SK-MEL-5 (cell line): ENCODE data around the gene CCDC171. TPM values are rescaled to one million over a fixed set of nuclear protein-coding genes. Genes with fewer than 3 reads are reported as not detected.
A peak's percentile ranks its signal among the peaks of the same experiment; 100 is the strongest.

Experiments used
- DNase-seq: peaks from one replicate; pipeline ENCODE4 v3.0.0-alpha.2; 2016; ENCODE audit warnings: low read depth, low spot score
- in situ Hi-C: cut with HindIII; loops from 2 replicates; pipeline ENCODE4 v1.10.0; 2016; ENCODE audit warnings: low sequenced_read_pairs, high pct_unique_total_duplicates, low pct_unique_long_range_greater_than_20kb
- total RNA-seq: library from RNA; depleted of rRNA; stranded (reverse); fragments of >200 nt; shearing (Covaris generic); gene quantifications from 2 replicates; pipeline ENCODE4 v1.2.3, GENCODE V29; 2014

The CCDC171 gene
- total RNA-seq, 1 experiment from 2014 or later: 72.9 TPM

DNA sequence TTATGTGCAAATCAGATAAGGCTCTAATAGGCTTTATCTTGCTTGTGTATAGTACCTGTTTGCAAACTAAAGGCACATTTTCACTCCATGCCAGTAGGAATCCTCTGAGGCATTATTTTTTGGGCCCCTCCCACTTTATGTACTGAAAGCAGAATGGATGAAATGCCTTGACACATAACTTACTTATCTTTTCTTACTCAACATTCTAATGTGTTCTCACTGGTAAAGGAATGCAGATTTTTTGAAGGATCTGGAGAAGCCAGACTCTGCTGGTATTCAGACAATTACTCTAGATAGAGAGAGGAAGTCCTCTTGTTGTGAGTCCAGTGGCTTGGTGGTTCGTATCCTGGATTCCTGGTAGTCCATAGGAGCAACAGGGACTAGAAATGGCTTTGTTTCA lies 336.7 kb downstream of the CCDC171 start:
- in situ Hi-C loops: no loop called here
- DNase-seq: no peak

DNA sequence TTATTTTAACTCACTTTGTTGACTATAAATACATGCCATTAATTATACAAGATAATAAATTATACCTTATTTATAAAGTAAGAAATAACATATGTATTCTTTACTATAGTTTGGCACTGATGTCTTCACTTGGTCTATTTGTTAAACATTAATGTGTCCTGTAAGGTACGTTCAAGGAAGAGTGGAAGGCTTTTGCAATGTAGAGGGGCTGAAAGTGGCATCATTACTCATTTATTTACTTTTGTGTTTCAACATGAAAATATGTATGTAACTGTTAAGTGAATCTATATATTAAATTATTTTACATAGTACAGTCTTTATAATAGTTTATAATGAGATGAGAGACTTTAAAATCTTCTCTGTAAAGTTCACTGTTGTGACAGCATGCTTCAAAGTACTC lies 348.7 kb downstream of the CCDC171 start:
- no peak for DNase-seq
- in situ Hi-C loops: no loop called here

DNA sequence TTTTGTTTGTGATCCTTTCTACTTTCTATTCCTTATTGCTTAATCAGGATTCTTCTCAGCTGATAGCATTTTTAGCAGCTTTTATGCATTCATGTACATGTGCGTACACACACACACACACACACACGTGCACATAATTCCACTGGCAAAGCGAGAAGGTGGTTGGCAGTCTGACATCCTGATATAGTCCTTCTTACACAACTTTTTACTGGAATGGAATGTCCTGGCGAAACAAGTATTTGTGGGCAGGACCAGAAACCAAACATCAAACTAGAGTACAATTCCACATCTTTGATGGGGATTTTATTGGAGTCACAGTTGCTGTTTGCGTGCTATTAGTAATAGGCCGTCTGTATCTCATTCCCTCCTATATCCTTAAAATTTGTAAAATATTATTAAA lies 356.5 kb downstream of the CCDC171 start:
- no peak for DNase-seq
- in situ Hi-C loops: no loop called here

DNA sequence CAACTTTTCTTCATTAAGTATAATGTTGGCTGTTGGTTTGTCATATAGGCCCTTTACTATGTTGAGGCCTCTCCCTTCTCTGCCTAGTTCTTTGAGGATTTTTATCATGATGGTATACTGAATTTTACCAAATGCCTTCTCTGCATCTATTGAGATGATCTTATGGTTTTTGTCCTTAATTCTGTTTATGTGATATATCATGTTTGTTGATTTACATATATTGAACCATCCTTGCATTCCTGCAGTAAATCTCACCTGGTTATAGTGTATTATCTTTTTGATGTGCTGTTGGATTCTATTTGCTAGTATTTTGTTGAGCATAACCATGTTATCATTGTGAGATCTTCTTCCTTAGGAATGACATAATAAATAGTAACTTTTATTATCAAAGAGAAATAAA lies 362.9 kb downstream of the CCDC171 start:
- in situ Hi-C loops: no loop called here
- no peak for DNase-seq

DNA sequence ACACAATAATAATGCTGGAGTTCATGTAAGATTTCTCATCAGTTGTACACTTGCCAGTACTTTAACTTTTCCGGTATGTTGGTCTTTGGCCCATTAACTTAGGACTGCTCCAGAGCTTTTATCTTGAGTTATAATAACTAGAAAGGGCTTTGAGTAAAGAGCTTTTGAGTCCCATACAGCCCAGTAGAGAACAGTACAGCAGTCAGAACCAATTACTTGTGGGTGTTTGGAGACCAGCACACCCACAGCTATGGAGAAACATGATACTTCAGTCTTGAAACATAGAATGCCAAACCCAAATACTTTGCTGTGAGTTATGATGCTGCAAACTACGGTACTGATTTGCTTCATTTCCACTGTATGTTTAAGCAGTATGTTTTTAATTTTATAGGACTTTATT lies 374.3 kb downstream of the CCDC171 start:
- DNase-seq: no peak
- in situ Hi-C loops: no loop called here

DNA sequence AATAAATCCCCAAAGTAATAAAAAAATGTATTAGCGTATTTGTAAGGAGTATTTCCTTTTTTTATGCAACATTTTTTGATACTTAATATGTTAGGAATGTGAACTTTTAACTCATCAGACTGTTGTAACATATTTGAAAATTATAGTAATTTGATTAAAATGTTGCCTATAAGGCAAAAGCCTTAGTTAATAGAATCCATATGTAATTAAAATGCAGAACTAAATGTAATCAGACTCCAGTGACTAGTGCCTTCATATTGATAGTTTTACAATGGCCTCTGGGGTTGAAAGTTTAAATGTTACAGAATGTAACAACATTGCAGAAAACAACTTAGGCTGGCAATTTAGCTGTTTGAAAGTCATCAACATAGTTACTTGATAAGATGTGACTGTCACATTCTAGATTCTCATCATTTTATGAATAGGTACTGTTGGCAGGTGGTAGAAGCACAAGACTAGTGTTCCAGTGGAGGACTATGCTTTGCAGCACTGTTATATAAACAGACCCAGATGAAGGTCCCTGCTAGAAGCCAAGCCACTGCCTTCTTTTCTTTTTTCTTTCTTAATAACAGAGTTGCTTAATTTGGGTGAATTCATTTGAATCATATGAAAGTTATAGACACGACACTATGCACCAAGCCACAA lies 382.9 kb downstream of the CCDC171 start:
- DNase-seq: no peak
- in situ Hi-C loops: no loop called here

DNA sequence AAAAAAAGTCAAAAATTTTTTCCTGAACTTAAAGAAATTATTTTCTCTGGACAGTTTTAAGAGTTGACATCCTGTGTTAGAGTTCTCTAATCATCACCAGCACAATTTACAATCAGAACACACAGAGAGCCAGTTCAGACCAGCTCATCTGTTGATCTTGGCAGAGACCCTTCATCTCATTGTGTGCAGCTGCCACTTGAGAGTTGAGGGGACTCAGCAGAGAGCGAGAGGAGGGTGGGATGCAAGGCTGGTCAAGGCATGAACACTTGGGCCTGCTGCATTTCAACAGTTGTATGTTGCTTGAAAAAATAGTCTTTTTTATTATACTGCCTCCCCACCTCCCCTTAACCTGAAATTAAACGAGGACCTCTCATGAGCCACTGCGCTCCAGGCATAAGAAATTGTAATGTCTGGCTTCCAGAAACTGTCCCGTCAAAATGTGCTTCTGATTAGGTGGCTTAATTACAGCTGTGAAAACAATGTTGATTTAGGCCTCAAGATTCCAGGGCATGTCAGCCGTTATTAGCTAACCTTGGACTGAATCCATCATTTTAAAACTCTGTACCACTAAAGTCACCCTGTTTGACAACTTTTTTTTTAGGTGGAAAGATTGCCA lies 383.6 kb downstream of the CCDC171 start:
- in situ Hi-C loops: no loop called here

DNA sequence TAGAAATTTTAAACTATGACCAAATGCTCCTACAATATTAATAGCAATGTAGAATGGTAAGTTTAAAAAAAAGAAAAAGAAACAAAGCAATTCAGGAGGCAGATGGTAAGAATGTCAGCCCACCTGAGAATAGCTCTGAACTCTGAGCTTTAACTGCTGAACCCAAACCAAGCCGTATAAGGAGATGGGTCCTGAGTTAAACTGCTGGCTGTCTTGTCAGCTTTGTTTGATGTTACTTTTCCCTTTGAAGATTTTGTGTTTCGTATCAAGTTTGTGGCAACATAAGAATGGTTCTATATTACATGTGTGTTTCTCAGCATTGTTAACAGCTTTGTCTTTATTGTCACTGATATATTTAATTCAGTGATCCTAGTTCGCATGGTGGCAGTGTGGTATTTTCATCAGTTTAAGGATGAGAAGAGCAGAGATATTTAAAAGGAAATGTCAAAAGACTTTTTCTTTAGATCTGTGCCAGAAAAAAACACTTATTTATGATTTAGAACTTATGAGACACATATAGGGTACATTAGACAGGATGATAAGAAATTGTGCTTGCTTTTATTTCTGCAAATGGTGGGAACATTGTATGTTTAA lies 390.1 kb downstream of the CCDC171 start:
- DNase-seq: no peak
- in situ Hi-C loops: no loop called here

More for the DNA sequence above, 383.6 kb downstream of the CCDC171 start:
- DNase-seq: no peak

DNA sequence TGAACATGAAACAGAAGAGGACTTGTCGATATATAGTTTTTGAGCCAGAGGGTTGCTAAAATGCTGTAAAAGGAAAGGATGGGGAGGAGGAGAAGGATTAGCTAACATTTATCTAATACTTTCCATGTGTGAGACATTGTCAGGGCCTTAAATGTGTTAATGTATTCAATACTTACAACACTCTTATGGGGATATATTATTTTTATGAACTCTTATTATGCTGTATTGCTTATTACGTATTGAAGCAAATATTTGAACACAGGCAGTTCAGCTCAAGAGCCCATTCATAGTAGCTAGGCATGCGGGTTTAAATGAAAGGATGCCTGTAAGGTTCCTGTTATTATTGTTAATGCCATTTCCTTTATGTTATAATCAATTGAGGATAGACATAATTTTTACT lies 391.5 kb downstream of the CCDC171 start:
- no peak for DNase-seq
- in situ Hi-C loops: no loop called here

DNA sequence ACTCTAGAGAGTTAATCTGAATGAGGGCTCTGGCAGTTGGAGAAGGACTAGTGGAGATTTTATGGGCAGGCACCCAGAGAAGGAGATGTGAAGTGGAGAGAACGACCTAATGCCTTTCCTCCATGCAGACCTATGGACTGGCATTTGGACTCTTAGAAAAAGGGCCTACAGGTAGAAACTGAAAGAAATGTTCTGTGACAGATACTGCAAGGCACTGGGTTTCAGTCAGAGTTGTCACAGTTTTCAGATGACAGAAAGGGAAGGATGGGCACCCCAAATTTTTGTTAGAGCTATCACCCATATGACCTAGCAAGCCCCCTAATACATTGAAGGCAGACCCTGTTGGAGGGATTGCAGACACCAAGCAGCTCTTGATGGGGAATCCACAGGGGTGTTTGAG lies 406.8 kb downstream of the CCDC171 start:
- no peak for DNase-seq
- in situ Hi-C loops: no loop called here

DNA sequence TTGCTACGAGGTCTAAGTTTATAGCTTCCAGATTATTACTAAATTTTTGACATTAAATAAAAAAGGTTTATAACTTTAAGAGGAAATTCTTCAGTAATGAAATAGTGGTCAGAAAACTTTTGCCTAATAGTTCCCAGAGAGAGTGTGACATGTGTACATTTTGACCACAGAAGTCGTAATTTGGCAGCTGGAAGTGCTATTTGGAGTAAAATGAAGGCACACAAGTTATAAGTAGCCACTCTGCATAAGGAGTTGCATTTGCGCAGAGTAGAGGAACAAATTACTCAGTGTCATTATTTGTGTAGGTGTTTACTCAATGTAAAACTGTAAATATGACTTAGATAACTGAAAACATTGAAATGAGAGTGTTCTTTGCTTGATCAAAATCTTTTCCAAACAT lies 408.4 kb downstream of the CCDC171 start:
- in situ Hi-C loops: no loop called here
- no peak for DNase-seq

DNA sequence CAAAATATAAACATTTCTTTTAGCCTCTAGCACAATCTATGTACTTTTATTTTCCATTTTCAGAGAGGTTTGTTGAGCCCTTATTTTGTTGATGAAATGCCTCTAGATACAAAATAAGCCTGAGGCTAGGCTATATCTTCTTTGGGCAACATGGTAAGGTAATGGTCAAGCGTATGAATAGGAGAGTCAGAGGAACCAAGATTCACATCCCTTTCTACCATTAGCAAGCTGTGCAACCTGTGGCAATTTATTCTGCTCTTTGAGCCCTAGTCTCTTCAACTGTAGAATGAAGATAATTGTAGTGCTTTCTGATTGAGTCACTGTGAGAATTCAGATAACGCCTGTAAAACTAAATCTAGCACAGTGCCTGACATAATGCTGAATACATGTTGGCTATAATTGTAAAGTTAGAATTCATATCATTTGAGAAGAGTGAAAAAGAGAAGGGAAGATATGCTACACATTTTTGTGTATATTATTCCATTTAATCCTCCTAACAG lies 412.5 kb downstream of the CCDC171 start:
- no peak for DNase-seq
- in situ Hi-C loops: no loop called here

DNA sequence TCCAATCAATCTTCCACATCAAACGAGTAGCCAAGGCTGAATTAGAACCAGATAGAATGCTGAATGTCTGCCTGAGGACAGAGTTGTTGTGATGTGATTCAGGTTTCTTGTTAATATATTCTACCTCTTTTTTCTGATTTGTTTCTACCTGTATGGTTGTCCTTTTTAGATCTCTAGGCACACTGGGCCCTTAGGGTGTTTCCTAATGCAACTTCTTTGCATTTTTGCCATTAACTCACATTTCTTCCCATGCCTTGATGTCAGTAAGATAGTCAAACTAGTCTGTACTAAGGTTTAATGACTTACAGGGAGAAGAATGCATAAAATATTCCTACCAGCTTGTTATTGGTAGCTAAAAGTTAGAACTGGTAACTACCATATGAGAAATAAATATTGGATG lies 413.6 kb downstream of the CCDC171 start:
- in situ Hi-C loops: no loop called here
- DNase-seq: no peak

DNA sequence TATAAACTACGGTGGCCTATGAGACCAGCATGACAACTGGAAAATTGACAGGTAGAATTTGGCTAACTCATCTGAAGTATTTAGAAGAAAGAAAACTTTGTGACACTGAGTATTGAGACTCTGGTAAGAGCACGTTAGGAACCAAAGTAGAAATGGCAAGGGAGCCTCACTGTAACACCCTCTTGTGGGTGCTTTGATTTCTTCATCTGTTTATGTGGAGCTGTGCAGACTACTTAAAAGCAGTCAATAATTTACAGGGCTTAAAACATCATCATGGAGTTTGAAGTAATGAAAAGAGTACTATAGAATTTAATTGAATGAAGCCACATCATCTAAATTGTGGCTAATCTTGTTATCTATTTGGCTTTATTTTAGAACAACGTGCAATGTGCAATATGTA lies 414.2 kb downstream of the CCDC171 start:
- in situ Hi-C loops: no loop called here
- DNase-seq: peak; percentile 21

DNA sequence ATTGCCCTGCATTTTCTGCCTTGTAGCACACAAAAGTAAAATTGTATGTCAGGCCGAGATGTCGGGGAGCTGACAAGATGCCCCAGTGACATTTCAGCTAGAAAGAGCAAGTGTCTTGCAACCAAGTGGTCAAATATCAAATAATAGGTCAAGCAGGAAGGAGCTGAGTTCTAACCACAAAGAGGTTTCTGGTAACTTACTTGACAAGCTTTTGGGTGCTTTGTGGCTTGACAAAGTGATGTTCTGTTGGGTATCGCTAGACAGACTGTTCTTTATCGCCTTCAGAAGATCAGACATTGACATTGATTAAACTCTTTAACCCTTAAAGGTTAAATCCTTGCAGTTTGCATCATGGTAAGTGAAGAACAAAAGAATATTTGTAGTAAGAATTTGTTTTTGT lies 419.9 kb downstream of the CCDC171 start:
- in situ Hi-C loops: no loop called here
- DNase-seq: peak; percentile 90

DNA sequence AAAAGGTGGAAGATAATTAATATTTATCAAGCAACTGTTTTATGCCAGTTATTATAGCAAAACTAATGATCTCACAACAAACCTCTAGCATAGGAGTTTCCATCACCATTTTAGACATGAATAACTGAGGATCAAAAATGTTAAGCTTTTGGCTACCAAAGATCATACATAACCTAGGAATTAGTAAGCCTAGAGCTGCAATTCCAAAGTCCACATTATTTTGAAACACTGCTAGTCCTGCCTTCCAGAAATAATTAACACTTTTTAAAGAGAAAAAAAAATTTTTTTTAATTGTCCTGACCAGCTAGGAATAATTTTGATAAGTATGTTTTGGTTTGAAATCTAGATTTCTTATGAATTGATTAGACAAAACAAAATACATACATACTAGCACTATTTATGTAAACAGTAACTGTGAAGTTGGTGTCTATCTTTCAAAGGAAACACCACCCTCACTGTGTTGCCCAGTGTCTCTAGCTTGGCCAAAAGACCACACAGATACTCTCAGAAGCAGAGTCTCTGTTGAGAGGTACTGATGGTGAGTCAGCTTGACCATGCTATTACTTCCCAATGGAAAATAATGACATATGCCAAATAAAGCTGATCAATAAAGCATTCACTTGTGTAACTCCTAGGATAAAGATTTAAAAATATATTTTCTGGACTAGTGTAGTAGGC lies 422.4 kb downstream of the CCDC171 start:
- in situ Hi-C loops: no loop called here
- no peak for DNase-seq

DNA sequence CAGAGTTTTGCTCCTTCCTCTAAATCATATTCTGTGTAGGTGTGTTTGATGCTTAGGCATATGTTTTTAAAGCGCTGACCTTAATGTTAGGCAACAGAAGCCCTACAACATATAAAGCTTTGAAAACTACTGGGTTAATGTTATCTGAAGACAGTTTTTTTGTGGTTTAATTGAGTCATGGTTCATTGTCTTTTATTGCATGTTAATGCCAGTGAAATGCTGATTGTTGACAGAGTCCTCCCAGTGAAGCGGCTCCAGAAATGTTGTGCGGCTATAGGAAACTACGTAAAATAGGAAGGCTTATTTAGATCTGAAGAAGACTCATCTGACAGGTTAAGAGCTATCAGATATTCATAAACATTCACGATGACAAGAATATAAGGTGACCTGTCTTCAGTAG lies 424.6 kb downstream of the CCDC171 start:
- no peak for DNase-seq
- in situ Hi-C loops: no loop called here

DNA sequence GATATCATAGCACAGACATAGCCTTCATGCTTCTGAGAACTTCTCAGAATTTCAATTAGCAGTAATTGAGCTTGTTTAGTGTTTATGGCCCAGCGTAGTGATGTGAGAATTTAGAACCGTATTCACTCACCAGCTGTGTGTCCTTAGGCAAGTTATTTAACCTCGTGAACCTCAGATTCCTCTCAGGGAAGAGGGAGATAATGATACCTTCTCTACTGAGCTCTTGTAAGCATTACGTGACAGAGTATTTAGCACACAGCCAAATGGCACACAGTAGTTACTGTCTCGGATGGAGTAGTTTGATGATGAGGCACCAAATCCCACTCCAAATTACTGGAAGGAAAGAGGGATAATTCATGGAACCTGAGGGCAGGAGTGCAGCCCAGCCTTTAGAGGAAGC lies 429.3 kb downstream of the CCDC171 start:
- in situ Hi-C loops: no loop called here
- no peak for DNase-seq
